LNCaP clone FGC (cell line): ENCODE data around the gene NSUN5.
"Not testable (repeated sequence)": the region's sequence is repeated elsewhere in the genome, so short reads cannot be mapped to it uniquely, and the experiment has no call there.

Experiments used
- DNase-seq: peaks from one replicate; pipeline ENCODE4 v3.0.0-alpha.2; 2011; ENCODE audit warnings: low read depth
- H3K4me3 ChIP-seq: 2 replicates; pipeline ENCODE4 v1.5.1; 2011; ENCODE audit warnings: mild to moderate bottlenecking, low read depth, low read length, control low read depth
- CTCF ChIP-seq: IDR thresholded peaks from 2 replicates; pipeline ENCODE4 v1.5.1; 2012; ENCODE audit warnings: mild to moderate bottlenecking; ENCODE audit not compliant: control insufficient read depth, insufficient read depth; ENCODE audit errors: extremely low read depth

Gene NSUN5

GRCh38 chr7:73341877-73342276, 33.3 kb upstream of the NSUN5 start:
- no peak overlapping the region for H3K4me3 ChIP-seq
- no peak for TF ChIP-seq CTCF
- no peak for DNase-seq

GRCh38 chr7:73340514-73340913, 31.9 kb upstream of the NSUN5 start:
- DNase-seq, result no peak
- no peak overlapping the region for H3K4me3 ChIP-seq
- no peak for TF ChIP-seq CTCF

DNA sequence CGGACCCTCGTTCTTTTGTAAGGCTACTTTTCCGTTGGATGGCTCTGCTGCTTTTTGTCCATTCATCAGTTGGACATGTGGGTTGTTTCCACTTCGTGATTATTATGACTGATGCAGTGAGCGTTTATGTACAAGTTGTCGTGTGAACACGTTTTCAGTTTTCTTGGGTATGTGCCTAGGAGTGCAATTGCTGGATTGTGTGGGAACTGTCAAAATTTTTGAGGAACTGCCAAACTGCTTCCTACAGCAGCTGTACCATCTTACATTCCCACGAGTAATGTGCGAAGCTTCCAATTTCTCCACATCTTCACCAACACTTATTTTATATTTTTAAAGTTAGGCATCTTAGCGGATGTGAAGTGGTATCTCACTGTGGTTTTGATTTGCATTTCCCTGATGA, 29.7 kb upstream of the NSUN5 start:
- DNase-seq, result no peak
- no peak overlapping the region for H3K4me3 ChIP-seq
- TF ChIP-seq CTCF, result no peak

DNA sequence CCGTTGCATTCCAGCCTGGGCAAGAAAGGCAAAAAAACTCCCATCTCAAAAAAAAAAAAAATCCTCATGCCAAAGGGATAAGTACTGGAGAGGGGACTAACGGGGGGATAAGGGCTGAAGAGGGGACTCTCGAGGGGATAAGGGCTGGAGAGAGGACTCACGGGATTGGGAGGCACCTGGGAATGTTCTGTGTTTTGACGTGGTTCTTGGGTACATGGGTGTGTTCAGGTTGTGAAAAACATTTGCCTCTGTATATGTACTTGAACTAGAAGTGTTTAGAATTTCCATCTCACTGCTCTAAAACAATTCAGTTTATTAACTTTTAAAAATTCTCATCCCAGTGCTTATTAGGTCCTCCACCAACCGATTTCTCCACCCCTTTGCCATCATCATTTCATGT, 23.8 kb upstream of the NSUN5 start:
- H3K4me3 ChIP-seq, result no peak overlapping the region
- TF ChIP-seq CTCF, result no peak
- no peak for DNase-seq

GRCh38 chr7:73330772-73331171, 22.1 kb upstream of the NSUN5 start:
- no peak for DNase-seq
- H3K4me3 ChIP-seq, result no peak overlapping the region
- TF ChIP-seq CTCF, result no peak

GRCh38 chr7:73329861-73330581, 21.4 kb upstream of the NSUN5 start:
- no peak overlapping the region for H3K4me3 ChIP-seq
- TF ChIP-seq CTCF, result no peak
- no peak for DNase-seq

DNA sequence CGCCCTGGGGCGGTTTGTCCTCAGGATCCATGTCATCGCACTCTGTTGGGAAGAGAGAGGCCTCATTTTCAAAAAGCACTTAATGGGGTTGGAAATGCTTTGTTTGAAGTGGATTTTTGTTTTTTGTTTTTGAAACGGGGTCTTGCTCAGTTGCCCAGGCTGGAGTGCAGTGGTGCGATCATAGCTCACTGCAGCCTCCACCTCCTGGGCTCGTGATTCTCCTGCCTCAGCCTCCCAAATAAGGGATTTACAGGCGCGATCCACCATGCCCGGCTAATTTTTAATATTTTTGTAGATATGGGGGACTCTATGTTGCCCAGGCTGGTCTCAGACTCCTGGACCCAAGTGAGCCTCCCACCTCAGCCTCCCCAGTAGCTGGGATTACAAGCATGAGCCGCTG, 20.1 kb upstream of the NSUN5 start:
- no peak for TF ChIP-seq CTCF
- no peak overlapping the region for H3K4me3 ChIP-seq
- DNase-seq, result no peak

GRCh38 chr7:73327922-73328321, 19.3 kb upstream of the NSUN5 start, which contains the start of the genes FKBP6 and TRIM50:
Gene FKBP6, plus strand, starts transcription at chr7:73328161. Its CDS starts 268 bp downstream, at chr7:73328429.
Gene TRIM50, minus strand, starts transcription at chr7:73328082. Its CDS starts 3,295 bp downstream, at chr7:73324787.
- DNase-seq, H3K4me3 ChIP-seq: not testable (repeated sequence)

- H3K4me3 ChIP-seq, DNase-seq: not testable (repeated sequence)
Observed at GRCh38 chr7:73327449-73327848, 18.8 kb upstream of the NSUN5 start.

DNA sequence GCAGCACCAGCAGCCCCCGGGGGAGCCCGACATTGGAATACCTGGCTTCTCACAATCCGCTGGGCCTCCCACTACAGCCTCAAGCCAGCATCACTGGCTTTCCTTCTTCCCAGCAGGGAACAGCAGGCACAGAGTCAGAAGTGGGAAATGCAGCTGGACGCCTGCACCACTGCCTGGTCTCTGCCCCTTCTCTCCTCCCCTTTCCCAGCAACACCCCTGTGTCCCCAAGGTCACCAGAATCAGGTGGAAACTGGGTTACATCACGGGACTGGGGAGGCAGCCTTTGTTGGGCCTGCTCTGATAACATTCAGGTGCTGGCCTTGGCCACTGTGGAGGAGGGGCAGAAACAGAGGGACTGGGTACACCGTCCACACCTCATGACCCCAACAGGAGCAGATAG, 16.8 kb upstream of the NSUN5 start:
- DNase-seq, H3K4me3 ChIP-seq: not testable (repeated sequence)
